ENCODE measurements around the gene NEK6. TPM values are rescaled to one million over a fixed set of nuclear protein-coding genes. Genes with fewer than 3 reads are reported as not detected.

NEK6 gene
- total and polyA plus RNA-seq, 2 of the 8 experiments (the other 6 are each of a cell fraction or from before 2014, with no cell fraction given) = 17.7 to 19.7 TPM

DNA sequence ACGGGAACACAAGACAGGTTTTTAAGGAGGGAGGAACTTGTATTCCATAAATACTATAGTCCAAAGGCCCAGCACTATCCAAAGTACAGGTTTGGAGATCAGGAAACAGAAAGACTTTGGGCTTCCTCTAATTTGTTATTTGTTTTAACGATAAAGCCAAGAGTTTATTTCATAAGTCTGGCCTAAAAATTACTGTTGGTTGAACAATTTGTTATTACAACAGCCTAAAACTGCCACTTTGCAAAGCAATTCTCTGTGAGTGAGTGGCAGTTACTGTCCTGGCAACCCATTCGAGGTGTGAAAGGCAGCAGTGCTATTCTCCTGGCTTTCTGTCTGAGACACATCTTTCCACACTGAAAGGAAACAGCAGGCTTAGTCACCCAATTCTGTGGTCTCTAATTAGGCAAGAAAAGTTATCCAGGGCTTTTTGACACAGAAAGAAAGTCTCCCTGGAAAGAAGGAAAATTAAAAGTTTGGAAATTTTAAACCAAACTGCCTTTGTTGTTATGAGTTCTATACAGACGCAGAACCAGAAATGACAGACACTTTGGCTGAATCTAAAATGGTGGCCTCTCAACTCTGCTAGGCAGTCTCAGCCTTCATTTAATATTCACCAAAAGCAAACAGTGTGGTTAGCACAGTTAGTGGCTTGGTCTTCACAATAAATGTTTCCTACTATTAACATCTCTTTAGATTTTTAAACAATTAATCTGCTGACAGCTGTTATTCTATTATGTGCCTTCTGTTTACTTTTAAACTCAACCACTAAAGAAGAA lies 123.6 kb downstream of the NEK6 start:
- no peak overlapping the region for H2BK20ac ChIP-seq (ENCODE audit: low read length)
- H2BK15ac ChIP-seq (ENCODE audit: low read length) = no peak overlapping the region
- H3K79me1 ChIP-seq (ENCODE audit: low read depth, low read length) = no peaks in the 10 kb centered on the region; the same call in 1 of the 2 replicates
- H3K23me2 ChIP-seq (ENCODE audit: low read depth, low read length) = no peaks in the 10 kb centered on the region
- no peaks in the 10 kb centered on the region for H3K27me3 ChIP-seq (replicated peaks in 1 of 4; ENCODE audit: control insufficient read depth in 3 of 4, extremely low read depth in 1 of 4, insufficient read depth in 3 of 4, low read length in 3 of 4)
- peaks cover 0 to 30% of the 10 kb centered on the region in 2 experiments; a peak in 2 of 4 replicates for H3K79me2 ChIP-seq (ENCODE audit: control insufficient read depth in 1 of 2, insufficient read depth in 2 of 2, low read length in 2 of 2)
- no peak overlapping the region for H3K4me2 ChIP-seq (ENCODE audit: insufficient read depth in 1 of 2, low read depth in 2 of 2, low read length in 2 of 2)
- WGBS, 2 experiments (ENCODE audit: extremely low coverage in 1 of 2, insufficient coverage in 1 of 2, insufficient read length in 1 of 2, insufficient replicate concordance in 2 of 2, low coverage in 1 of 2, low lambda C conversion rate in 2 of 2, missing lambda C conversion rate in 1 of 2) = 83% methylated on average over 4 of the region's 4 CpGs; no CpG with 5 or more reads in 1 of the 2 experiments
- H2BK120ac ChIP-seq (replicated peaks; ENCODE audit: low read depth, low read length) = no peak overlapping the region
- H3K56ac ChIP-seq (replicated peaks; ENCODE audit: insufficient read length, low read depth, low read length) = no peak overlapping the region
- no peak overlapping the region for H3K27ac ChIP-seq (ENCODE audit: low read depth, low read length)
- H4K20me1 ChIP-seq (replicated peaks in 1 of 2; ENCODE audit: control insufficient read depth in 1 of 2, insufficient read depth in 2 of 2, low read length in 2 of 2) = peaks cover 1 to 4% of the 10 kb centered on the region in 2 experiments
- H2AFZ ChIP-seq (ENCODE audit: low read length) = no peak overlapping the region
- no peak overlapping the region for H2AK5ac ChIP-seq (ENCODE audit: low read depth, low read length)
- TF ChIP-seq TBP (IDR thresholded peaks at IDR 0.05; ENCODE audit: low read depth, low read length) (no peak), POU5F1 (IDR thresholded peaks at IDR 0.05; ENCODE audit: low read depth, low read length) (no peak), PHF8 (conservative IDR thresholded peaks at IDR 0.05; ENCODE audit: low read depth, low read length) (no peak), CBX8 (IDR thresholded peaks at IDR 0.05; ENCODE audit: borderline replicate concordance, low read depth, low read length) (no peak)
- no peaks in the 10 kb centered on the region for H3K9me3 ChIP-seq (ENCODE audit: insufficient read depth in 2 of 2, low read depth in 1 of 2, low read length in 1 of 2)
- H3K4ac ChIP-seq (replicated peaks; ENCODE audit: insufficient read length, low read depth, low read length) = no peak overlapping the region
- no peak overlapping the region for H4K91ac ChIP-seq (replicated peaks; ENCODE audit: insufficient read length, low read length)
- no peak overlapping the region for H3K9ac ChIP-seq (replicated peaks in 1 of 4; ENCODE audit: extremely low read depth in 1 of 4, low read depth in 3 of 4, low read length in 3 of 4)
- H2BK5ac ChIP-seq (ENCODE audit: low read depth, low read length) = no peak overlapping the region
- FAIRE-seq (no peak), DNase-seq (ENCODE audit: low read depth in 1 of 2, low spot score in 2 of 2) (no peak)
- H3K23ac ChIP-seq (ENCODE audit: insufficient read length) = no peak overlapping the region
- no peak overlapping the region for H3K4me3 ChIP-seq (ENCODE audit: extremely low read depth in 1 of 4, insufficient read depth in 2 of 4, low read depth in 3 of 4, low read length in 4 of 4)
- no peak overlapping the region for H3K18ac ChIP-seq (ENCODE audit: extremely low read depth, low read length)
- no peak overlapping the region for H4K8ac ChIP-seq (ENCODE audit: extremely low read depth, insufficient read depth, low read length)
- ChIA-PET CTCF (ENCODE audit: partially characterized antibody) (interaction anchor here (0.8 to 12.1 kb wide), 3 partner anchors 10 to 29 kb away, joined by 3 to 133 read pairs (median 4); no protein-coding TSS in a partner anchor), POLR2A (ENCODE audit: partially characterized antibody) (no interaction called here)
- H2BK12ac ChIP-seq (ENCODE audit: low read depth, low read length) = no peak overlapping the region
- H3K14ac ChIP-seq (ENCODE audit: insufficient read length) = no peak overlapping the region
- H3K4me1 ChIP-seq (replicated peaks in 1 of 4; ENCODE audit: control insufficient read depth in 3 of 4, insufficient read depth in 4 of 4, low read length in 3 of 4) = no peaks in the 10 kb centered on the region
- no peak overlapping the region for H4K5ac ChIP-seq (ENCODE audit: insufficient read length, low read depth, low read length)
- peaks cover 2 to 9% (median 5%) of the 10 kb centered on the region in 4 experiments; a peak in 6 of 8 replicates for H3K36me3 ChIP-seq (ENCODE audit: control insufficient read depth in 2 of 4, insufficient read depth in 4 of 4, low read length in 3 of 4)

Measured in H1 (cell line).